ENCODE data around the gene ZBTB20. TPM values are rescaled to one million over a fixed set of nuclear protein-coding genes. Genes with fewer than 3 reads are reported as not detected.

Gene ZBTB20
- total RNA-seq, 1 donor from 2014 or later = 91.2 TPM

DNA sequence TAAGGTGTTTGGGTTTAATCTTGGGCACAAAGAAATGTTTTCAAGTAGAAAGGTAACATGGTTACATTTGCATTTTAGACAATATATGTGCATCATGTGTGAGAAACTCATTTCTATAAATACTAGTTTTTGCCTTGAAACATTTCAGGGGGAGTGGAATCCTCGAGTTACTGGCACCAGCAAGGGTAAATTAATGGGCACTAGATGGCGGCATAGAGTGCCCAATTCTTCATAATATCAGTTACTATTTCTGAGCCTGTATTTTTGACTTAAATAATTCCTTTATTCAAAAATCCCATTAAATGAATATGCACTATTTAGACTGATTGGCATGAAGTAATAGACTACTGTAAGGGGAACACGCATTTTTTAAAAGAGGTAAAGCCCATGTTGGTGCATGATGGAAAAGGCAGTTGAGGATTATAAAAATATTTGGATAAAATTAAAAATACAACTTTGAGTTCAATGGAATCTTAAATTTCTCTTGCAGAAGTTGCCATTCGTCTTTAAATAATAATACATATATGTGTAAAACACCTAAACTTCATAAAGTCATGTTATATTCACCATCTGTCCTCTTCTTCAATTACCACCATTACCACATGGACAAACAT is 106.3 kb downstream of the ZBTB20 start:
- no peaks in the 10 kb centered on the region for H3K4me1 Mint-ChIP-seq
- CTCF ChIA-PET = interaction anchor here (0.7 to 1.8 kb wide), 6 partner anchors 51 to 652 kb away, joined by 3 to 11 read pairs (median 4); no protein-coding TSS in a partner anchor
- no peak overlapping the region for H3K4me3 Mint-ChIP-seq

DNA sequence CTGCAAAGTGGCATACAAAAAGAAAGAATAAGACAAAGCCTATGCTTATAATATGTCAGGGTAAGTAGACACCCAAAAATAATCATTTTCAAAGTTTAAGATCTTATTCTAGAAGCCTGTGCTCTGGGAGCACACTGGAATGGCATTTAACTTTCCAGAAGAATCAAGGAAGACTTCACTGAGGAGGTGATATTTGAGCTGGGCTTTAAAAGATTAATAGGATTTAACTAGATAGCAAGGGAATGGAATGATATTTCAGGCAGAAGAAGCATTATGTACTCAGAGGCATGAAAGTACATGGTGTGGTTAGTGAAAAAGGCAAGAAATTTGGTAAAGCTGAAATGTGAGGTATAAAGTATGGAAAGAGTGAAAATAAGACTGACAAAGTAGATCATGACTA is 106.8 kb downstream of the ZBTB20 start:
- H3K4me1 Mint-ChIP-seq = no peaks in the 10 kb centered on the region

More for the DNA sequence above, 106.3 kb downstream of the ZBTB20 start:
- H3K27me3 Mint-ChIP-seq = no peaks in the 10 kb centered on the region
- no peak for ATAC-seq (ENCODE audit: low read depth)
- H3K27ac Mint-ChIP-seq = no peak overlapping the region
- POLR2A ChIA-PET = no interaction called here
- no peak for DNase-seq
- no peaks in the 10 kb centered on the region for H3K36me3 Mint-ChIP-seq (ENCODE audit: low read depth)
- no peaks in the 10 kb centered on the region for H3K9me3 Mint-ChIP-seq
- TF ChIP-seq, protein P1, sequence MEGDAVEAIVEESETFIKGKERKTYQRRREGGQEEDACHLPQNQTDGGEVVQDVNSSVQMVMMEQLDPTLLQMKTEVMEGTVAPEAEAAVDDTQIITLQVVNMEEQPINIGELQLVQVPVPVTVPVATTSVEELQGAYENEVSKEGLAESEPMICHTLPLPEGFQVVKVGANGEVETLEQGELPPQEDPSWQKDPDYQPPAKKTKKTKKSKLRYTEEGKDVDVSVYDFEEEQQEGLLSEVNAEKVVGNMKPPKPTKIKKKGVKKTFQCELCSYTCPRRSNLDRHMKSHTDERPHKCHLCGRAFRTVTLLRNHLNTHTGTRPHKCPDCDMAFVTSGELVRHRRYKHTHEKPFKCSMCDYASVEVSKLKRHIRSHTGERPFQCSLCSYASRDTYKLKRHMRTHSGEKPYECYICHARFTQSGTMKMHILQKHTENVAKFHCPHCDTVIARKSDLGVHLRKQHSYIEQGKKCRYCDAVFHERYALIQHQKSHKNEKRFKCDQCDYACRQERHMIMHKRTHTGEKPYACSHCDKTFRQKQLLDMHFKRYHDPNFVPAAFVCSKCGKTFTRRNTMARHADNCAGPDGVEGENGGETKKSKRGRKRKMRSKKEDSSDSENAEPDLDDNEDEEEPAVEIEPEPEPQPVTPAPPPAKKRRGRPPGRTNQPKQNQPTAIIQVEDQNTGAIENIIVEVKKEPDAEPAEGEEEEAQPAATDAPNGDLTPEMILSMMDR (IDR thresholded peaks at IDR 0.05) = peak; percentile 24
- intact Hi-C loops (cut with micrococcal nuclease) = loop anchor here (1.0 to 5.0 kb wide), 6 partner anchors 131 to 777 kb away; no protein-coding TSS in a partner anchor

DNA sequence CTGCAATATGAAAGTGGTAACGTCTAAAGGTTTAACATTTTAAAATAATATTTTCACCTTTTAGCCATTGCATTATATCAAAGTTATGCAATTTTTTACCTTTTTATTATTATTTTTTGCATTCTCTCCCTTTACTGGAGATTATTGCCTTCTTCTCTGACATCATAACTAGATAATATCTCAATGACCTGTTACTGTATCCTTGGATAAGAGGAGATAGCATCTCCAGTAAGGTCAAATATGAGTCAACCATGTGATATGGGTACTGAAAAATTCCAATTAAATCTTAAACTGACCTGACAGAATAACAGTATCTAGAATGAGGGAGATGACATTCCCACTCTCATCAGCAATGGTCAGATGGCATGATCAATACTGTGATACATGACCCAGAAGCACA is 108.3 kb downstream of the ZBTB20 start:
- TF ChIP-seq, protein P1 (IDR thresholded peaks at IDR 0.05) = no peak
- intact Hi-C loops (cut with micrococcal nuclease) = no loop called here
- Mint-ChIP-seq H3K4me3 (no peak overlapping the region), H3K9me3 (peaks cover 3% of the 10 kb centered on the region), H3K27me3 (no peaks in the 10 kb centered on the region), H3K36me3 (ENCODE audit: low read depth) (peaks cover 4% of the 10 kb centered on the region), H3K4me1 (no peaks in the 10 kb centered on the region), H3K27ac (no peak overlapping the region)
- CTCF ChIA-PET = no interaction called here
- POLR2A ChIA-PET = no interaction called here
- no peak for ATAC-seq (ENCODE audit: low read depth)
- DNase-seq = no peak

More for the DNA sequence above, 106.8 kb downstream of the ZBTB20 start:
- Mint-ChIP-seq H3K27ac (no peak overlapping the region), H3K9me3 (no peaks in the 10 kb centered on the region), H3K36me3 (ENCODE audit: low read depth) (no peaks in the 10 kb centered on the region), H3K4me3 (no peak overlapping the region), H3K27me3 (no peaks in the 10 kb centered on the region)
- intact Hi-C loops (cut with micrococcal nuclease) = loop anchor here (1.0 to 5.0 kb wide), 6 partner anchors 131 to 777 kb away; no protein-coding TSS in a partner anchor
- DNase-seq (no peak), ATAC-seq (ENCODE audit: low read depth) (no peak)
- CTCF ChIA-PET = interaction anchor here (0.7 to 1.4 kb wide), 5 partner anchors 11 to 653 kb away, joined by 3 to 5 read pairs (median 3); no protein-coding TSS in a partner anchor
- POLR2A ChIA-PET = no interaction called here
- TF ChIP-seq, protein P1 (IDR thresholded peaks at IDR 0.05) = no peak

DNA sequence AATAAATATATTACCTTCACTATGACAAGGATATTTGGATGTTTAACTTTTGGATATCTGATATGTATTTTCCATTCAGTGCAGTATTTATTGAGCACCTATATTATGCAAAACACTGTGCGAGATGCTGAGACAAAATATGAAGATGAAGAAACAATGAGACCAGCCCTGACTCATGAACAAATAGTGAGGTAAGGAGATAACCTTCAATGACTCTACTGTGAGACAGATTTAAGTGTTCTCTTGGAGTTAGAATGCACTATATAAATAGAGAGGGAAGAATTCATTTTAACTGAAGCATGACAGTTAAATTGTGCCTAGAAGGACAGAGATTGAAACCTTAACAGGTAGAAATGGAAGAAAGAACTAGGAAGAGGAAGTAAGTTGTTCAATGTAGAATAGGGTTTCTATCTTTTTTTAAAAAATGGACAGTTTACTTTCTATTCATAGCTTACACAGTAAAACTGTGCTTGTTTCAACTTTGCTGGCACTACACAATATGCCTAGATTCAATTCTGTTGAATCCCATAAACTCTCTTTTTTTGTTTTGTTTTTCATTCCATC is 124.2 kb downstream of the ZBTB20 start:
- Mint-ChIP-seq H3K4me3 (no peak overlapping the region), H3K9me3 (no peaks in the 10 kb centered on the region), H3K4me1 (peaks cover 21% of the 10 kb centered on the region), H3K36me3 (ENCODE audit: low read depth) (peaks cover 7% of the 10 kb centered on the region), H3K27me3 (no peaks in the 10 kb centered on the region), H3K27ac (no peak overlapping the region)
- POLR2A ChIA-PET = no interaction called here
- CTCF ChIA-PET = no interaction called here
- DNase-seq = no peak
- TF ChIP-seq, protein P1 (IDR thresholded peaks at IDR 0.05) = no peak
- intact Hi-C loops (cut with micrococcal nuclease) = no loop called here
- ATAC-seq (ENCODE audit: low read depth) = peak; percentile 14

DNA sequence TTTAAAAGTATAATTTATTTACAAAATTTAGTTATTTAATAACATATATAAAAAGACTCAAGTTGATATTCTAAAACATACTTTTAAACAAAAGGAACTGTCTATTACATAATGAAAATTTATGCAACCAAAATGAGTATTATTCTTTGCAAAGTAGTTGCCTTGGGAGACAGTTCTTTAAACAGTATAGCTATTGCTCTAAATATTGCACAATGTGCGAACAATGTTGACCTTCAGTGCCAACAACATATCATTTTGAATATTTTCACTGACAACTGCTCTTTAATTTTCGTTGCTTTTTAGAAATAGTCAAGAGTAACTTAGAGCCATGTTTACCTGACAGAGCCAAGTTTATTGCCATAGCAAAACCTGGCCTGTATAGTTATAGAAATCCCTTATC is 124.9 kb downstream of the ZBTB20 start:
- DNase-seq = no peak
- POLR2A ChIA-PET = no interaction called here

More for the DNA sequence above, 124.9 kb downstream of the ZBTB20 start:
- H3K27ac Mint-ChIP-seq = no peak overlapping the region
- no peak overlapping the region for H3K4me3 Mint-ChIP-seq
- H3K36me3 Mint-ChIP-seq (ENCODE audit: low read depth) = peaks cover 6% of the 10 kb centered on the region
- H3K9me3 Mint-ChIP-seq = no peaks in the 10 kb centered on the region
- no peak for ATAC-seq (ENCODE audit: low read depth)
- no peaks in the 10 kb centered on the region for H3K27me3 Mint-ChIP-seq
- CTCF ChIA-PET = no interaction called here
- intact Hi-C loops (cut with micrococcal nuclease) = no loop called here
- peaks cover 21% of the 10 kb centered on the region for H3K4me1 Mint-ChIP-seq
- TF ChIP-seq, protein P1 (IDR thresholded peaks at IDR 0.05) = no peak
